GM18517 (cell line): ENCODE measurements around the gene USF1.
"Not testable (repeated sequence)": the region's sequence is repeated elsewhere in the genome, so short reads cannot be mapped to it uniquely, and the experiment has no call there.

Source experiments
- ATAC-seq: cut with Tn5 transposase; IDR thresholded peaks from one replicate; pipeline ENCODE4 v1.9.1; 2021; ENCODE audit warnings: mild to moderate bottlenecking, moderate library complexity; ENCODE audit not compliant: unreplicated experiment

USF1 gene

GRCh38 chr1:161048949-161049722 lies 3.4 kb upstream of the USF1 start:
- no peak for ATAC-seq

- ATAC-seq = no peak
Measured at GRCh38 chr1:161047436-161048420, 2.0 kb upstream of the USF1 start.

- ATAC-seq = peak; percentile 51
Measured at GRCh38 chr1:161046605-161047228, 940 bp upstream of the USF1 start.

GRCh38 chr1:161044908-161045735 lies 655 bp downstream of the USF1 start:
- peak; percentile 41 for ATAC-seq

GRCh38 chr1:161044535-161044907 lies 1.3 kb downstream of the USF1 start:
- no peak for ATAC-seq

GRCh38 chr1:161039546-161039945 lies 6.2 kb downstream of the USF1 start:
- no peak for ATAC-seq

- ATAC-seq = no peak
Measured at GRCh38 chr1:161039154-161039545, 6.6 kb downstream of the USF1 start.

GRCh38 chr1:161038523-161039153 lies 7.1 kb downstream of the USF1 start, which contains the start of gene TSTD1:
TSTD1 (minus strand) TSS chr1:161038964; CDS start chr1:161038889, 75 bp downstream.
- peak; percentile 76 for ATAC-seq

GRCh38 chr1:161037661-161038522 lies 7.9 kb downstream of the USF1 start:
- no peak for ATAC-seq

GRCh38 chr1:161033751-161034150 lies 12.0 kb downstream of the USF1 start:
- no peak for ATAC-seq

- no peak for ATAC-seq
Measured at GRCh38 chr1:161032409-161032808, 13.4 kb downstream of the USF1 start.

GRCh38 chr1:161031874-161032273 lies 13.9 kb downstream of the USF1 start:
- ATAC-seq = no peak

GRCh38 chr1:161029466-161029865 lies 16.3 kb downstream of the USF1 start:
- ATAC-seq = not testable (repeated sequence)

- not testable (repeated sequence) for ATAC-seq
Measured at GRCh38 chr1:161026954-161027353, 18.8 kb downstream of the USF1 start.

- ATAC-seq = not testable (repeated sequence)
Measured at GRCh38 chr1:161022432-161022831, 23.3 kb downstream of the USF1 start.

- ATAC-seq = no peak
Measured at GRCh38 chr1:161021970-161022353, 23.8 kb downstream of the USF1 start.

- peak; percentile 62 for ATAC-seq
Measured at GRCh38 chr1:161021165-161021969, 24.4 kb downstream of the USF1 start.

- peak; percentile 39 for ATAC-seq
Measured at GRCh38 chr1:161020509-161021164, 25.1 kb downstream of the USF1 start, which contains the start of gene F11R. F11R (minus strand) TSS chr1:161021152; CDS start chr1:161021073, 79 bp downstream.
